Progenitor cell of endocrine pancreas (in vitro differentiated cells): Measurements from ENCODE around the gene MRPL14. TPM values are rescaled to one million over a fixed set of nuclear protein-coding genes. Genes with fewer than 3 reads are reported as not detected.

Experiments used
- DNase-seq: peaks from one replicate; pipeline ENCODE4 v3.0.0; 2021; ENCODE audit warnings: low spot score; ENCODE audit not compliant: unreplicated experiment
- H3K27ac Mint-ChIP-seq: 2 replicates; pipeline ENCODE4 v1.8.0; 2021; ENCODE audit warnings: mild to moderate bottlenecking, moderate library complexity, mixed read lengths
- H3K27me3 Mint-ChIP-seq: 2 replicates; pipeline ENCODE4 v1.8.0; 2021; ENCODE audit warnings: mixed read lengths
- H3K36me3 Mint-ChIP-seq: 2 replicates; pipeline ENCODE4 v1.8.0; 2022; ENCODE audit warnings: mixed read lengths; ENCODE audit not compliant: insufficient read depth
- H3K4me1 Mint-ChIP-seq: 2 replicates; pipeline ENCODE4 v1.8.0; 2021; ENCODE audit warnings: low read depth, mixed read lengths
- H3K4me3 Mint-ChIP-seq: 2 replicates; pipeline ENCODE4 v1.8.0; 2021; ENCODE audit warnings: low read depth, mild to moderate bottlenecking, moderate library complexity, mixed read lengths
- H3K9me3 Mint-ChIP-seq: 2 replicates; pipeline ENCODE4 v1.8.0; 2021; ENCODE audit warnings: low read depth, mixed read lengths
- CTCF ChIP-seq: fragments of 200-600 bp; sonication (generic); IDR thresholded peaks from one replicate; pipeline ENCODE4 v1.5.0; 2021; ENCODE audit warnings: antibody characterized with exemption, mild to moderate bottlenecking; ENCODE audit not compliant: unreplicated experiment
- total RNA-seq: library from RNA; stranded (reverse); gene quantifications from 2 replicates; pipeline ENCODE4 v1.2.1, GENCODE V29; 2021

MRPL14 gene
- total RNA-seq, 1 donor from 2014 or later, result 51.1 TPM

- H3K27ac Mint-ChIP-seq, result no peak overlapping the region
- H3K36me3 Mint-ChIP-seq, result peaks cover 8% of the 10 kb centered on the region
- DNase-seq, result no peak
These were observed 24.7 kb downstream of the MRPL14 start for GRCh38 chr6:44102527-44102926.

DNA sequence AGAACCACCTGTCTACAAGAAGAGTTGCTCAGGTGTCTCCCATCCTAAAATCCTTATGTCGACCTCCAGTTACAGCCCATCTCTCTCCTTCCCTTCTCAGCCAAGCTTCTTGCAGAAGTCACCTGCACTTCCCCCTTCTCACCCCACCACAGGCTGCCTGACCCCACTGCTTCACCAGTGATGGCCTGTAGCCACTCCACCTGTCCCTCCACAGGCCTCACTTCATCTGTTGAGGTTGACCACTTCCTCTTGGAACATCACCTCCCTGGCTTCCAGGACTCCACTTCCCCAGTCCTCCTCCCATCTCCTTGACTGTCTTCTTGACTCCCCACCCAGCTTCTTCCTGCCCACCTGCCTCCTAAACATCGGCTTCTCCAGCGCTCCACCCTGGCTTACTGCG, 25.4 kb downstream of the MRPL14 start:
- Mint-ChIP-seq H3K4me3 (no peak overlapping the region), H3K4me1 (peaks cover 3% of the 10 kb centered on the region), H3K36me3 (peaks cover 8% of the 10 kb centered on the region), H3K9me3 (no peaks in the 10 kb centered on the region), H3K27me3 (no peaks in the 10 kb centered on the region), H3K27ac (no peak overlapping the region)
- no peak for DNase-seq
- TF ChIP-seq CTCF, result no peak

More at GRCh38 chr6:44102527-44102926, 24.7 kb downstream of the MRPL14 start:
- H3K4me1 Mint-ChIP-seq, result peaks cover 3% of the 10 kb centered on the region
- no peak overlapping the region for H3K4me3 Mint-ChIP-seq
- no peaks in the 10 kb centered on the region for H3K9me3 Mint-ChIP-seq
- no peaks in the 10 kb centered on the region for H3K27me3 Mint-ChIP-seq
- no peak for TF ChIP-seq CTCF

DNA sequence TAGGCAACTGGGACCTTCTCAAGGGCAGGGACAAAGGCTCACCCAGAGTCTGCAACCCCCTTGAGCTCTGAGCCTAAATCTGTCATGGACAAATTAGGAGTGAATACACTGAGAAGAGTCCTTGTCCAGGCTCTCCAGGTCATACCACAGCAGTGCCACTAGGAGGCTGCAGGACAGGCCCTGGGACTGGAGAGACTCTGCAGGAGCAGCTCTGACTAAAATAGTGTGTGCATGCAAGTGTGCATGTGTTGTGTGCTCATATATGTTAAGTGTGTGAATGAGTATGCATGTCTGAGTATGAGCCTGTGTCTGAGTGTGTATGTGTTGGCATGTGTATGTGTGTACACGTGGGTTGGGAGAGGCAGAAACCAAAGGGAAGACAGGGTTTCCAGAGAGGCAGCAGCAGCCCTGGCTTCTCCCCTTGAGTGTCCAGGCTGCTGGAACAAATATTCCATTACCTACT, 27.1 kb downstream of the MRPL14 start:
- no peaks in the 10 kb centered on the region for H3K27me3 Mint-ChIP-seq
- H3K4me3 Mint-ChIP-seq, result no peak overlapping the region
- peak; percentile 70 for TF ChIP-seq CTCF
- no peaks in the 10 kb centered on the region for H3K9me3 Mint-ChIP-seq
- DNase-seq, result no peak
- peaks cover 3% of the 10 kb centered on the region for H3K4me1 Mint-ChIP-seq
- no peak overlapping the region for H3K27ac Mint-ChIP-seq
- peaks cover 8% of the 10 kb centered on the region for H3K36me3 Mint-ChIP-seq

DNA sequence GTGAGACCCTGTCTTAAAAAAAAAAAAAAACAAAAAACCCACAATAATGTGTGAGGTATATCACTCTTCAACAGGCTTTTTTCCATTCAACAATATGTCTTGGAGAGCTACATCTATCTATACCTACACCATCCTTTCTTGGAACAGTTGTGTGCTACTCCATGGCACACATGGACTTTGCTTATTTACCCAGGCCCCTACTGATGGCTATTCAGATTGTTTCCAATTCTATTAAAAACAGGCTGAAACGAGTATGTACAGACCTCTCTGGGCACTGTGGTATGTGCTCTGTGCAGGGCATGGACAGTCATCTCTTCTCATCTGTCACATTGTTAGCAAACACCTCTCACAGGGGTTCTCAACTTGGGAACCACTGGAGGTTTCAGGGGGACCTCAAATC, 28.1 kb downstream of the MRPL14 start:
- Mint-ChIP-seq H3K9me3 (no peaks in the 10 kb centered on the region), H3K4me3 (no peak overlapping the region), H3K4me1 (peaks cover 9% of the 10 kb centered on the region), H3K27ac (no peak overlapping the region), H3K36me3 (peaks cover 9% of the 10 kb centered on the region), H3K27me3 (no peaks in the 10 kb centered on the region)
- no peak for DNase-seq
- no peak for TF ChIP-seq CTCF

GRCh38 chr6:44097782-44098317, 29.4 kb downstream of the MRPL14 start:
- TF ChIP-seq CTCF, result no peak
- peaks cover 9% of the 10 kb centered on the region for H3K4me1 Mint-ChIP-seq
- H3K36me3 Mint-ChIP-seq, result peaks cover 7% of the 10 kb centered on the region
- H3K9me3 Mint-ChIP-seq, result no peaks in the 10 kb centered on the region
- no peaks in the 10 kb centered on the region for H3K27me3 Mint-ChIP-seq
- no peak overlapping the region for H3K4me3 Mint-ChIP-seq
- DNase-seq, result no peak
- H3K27ac Mint-ChIP-seq, result no peak overlapping the region
